ENCODE measurements around the gene ZNF766. TPM values are rescaled to one million over a fixed set of nuclear protein-coding genes. Genes with fewer than 3 reads are reported as not detected.
"Not testable (repeated sequence)": the region's sequence is repeated elsewhere in the genome, so short reads cannot be mapped to it uniquely, and the experiment has no call there.

ZNF766 gene
- polyA plus RNA-seq, 1 experiment = 4.2 TPM

DNA sequence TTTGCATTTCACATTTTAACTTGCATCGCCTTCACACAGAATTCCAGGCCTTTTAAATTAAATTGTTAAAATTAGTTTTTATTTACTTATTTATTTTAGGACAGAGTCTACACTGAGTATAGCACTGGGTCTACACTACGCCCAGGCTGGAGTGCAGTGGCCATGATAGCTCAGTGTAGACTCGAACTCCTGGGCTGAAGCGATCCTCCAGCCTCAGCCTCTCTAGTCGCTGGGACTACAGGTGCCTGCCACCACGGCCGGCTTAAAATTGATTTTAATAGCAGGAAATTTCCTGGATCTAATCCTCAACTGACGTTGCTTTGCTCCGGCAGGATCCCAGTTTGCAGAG lies 66.4 kb downstream of the ZNF766 start:
- Histone ChIP-seq H3K4me3 (ENCODE audit: low read depth, low read length) (peak overlapping the region; percentile 73), H3K27me3 (ENCODE audit: control insufficient read depth, insufficient read depth, low read length) (no peaks in the 10 kb centered on the region), H3K36me3 (ENCODE audit: control insufficient read depth, insufficient read depth, low read length) (no peaks in the 10 kb centered on the region)
- DNase-seq (ENCODE audit: low read depth) = no peak
- POLR2A ChIA-PET = no interaction called here
- TF ChIP-seq, protein P1, sequence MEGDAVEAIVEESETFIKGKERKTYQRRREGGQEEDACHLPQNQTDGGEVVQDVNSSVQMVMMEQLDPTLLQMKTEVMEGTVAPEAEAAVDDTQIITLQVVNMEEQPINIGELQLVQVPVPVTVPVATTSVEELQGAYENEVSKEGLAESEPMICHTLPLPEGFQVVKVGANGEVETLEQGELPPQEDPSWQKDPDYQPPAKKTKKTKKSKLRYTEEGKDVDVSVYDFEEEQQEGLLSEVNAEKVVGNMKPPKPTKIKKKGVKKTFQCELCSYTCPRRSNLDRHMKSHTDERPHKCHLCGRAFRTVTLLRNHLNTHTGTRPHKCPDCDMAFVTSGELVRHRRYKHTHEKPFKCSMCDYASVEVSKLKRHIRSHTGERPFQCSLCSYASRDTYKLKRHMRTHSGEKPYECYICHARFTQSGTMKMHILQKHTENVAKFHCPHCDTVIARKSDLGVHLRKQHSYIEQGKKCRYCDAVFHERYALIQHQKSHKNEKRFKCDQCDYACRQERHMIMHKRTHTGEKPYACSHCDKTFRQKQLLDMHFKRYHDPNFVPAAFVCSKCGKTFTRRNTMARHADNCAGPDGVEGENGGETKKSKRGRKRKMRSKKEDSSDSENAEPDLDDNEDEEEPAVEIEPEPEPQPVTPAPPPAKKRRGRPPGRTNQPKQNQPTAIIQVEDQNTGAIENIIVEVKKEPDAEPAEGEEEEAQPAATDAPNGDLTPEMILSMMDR (IDR thresholded peaks at IDR 0.05; ENCODE audit: insufficient read depth, low read depth, low read length) = no peak
- CTCF ChIA-PET = no interaction called here

DNA sequence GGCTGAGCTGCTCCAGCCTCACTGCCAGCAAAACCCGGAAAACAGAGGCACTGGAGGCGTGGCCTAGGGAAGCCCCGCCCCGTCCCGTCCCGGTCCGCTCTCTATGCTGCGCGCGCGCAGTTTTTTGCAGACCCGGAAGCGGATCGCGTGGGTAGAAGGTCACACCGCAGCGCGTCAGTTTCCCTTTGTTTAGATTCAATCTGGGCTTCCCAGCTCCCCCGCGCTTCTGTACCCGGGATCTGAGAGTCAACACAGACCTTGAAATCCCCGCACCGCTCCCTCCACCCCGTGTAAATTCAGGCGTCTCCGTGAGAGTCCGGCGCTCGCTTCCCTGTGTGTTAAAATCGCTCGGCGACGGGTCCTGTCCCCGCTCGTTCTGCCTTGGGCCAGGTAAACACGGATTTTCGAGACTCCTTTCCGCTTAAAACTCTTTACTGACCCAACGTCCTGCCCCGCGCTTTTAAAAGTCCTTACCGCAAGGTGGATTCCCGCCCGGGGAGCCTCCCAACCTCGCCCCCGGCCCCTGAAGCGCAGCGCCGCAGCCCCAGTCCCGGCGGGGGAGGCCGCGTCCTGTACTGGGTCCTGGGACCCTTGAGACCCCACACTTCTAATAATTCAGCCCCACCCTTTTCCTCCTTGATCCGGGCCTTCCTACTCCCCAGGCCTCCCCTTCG lies 66.9 kb downstream of the ZNF766 start, which contains the start of gene ZNF610:
Gene ZNF610 (plus strand): TSS at position 127 of the 674 bp plus-strand sequence. CDS start 12,930 bp downstream, outside the sequence.
- DNase-seq (ENCODE audit: low read depth) = peak; percentile 28
- Histone ChIP-seq H3K36me3 (ENCODE audit: control insufficient read depth, insufficient read depth, low read length) (no peaks in the 10 kb centered on the region), H3K27me3 (ENCODE audit: control insufficient read depth, insufficient read depth, low read length) (no peaks in the 10 kb centered on the region), H3K4me3 (ENCODE audit: low read depth, low read length) (peak within 1 kb of the TSS; percentile 73)
- TF ChIP-seq, protein P1 (IDR thresholded peaks at IDR 0.05; ENCODE audit: insufficient read depth, low read depth, low read length) = no peak
- CTCF ChIA-PET = interaction anchor here (1.0 kb wide), 1 partner anchor 12 kb away, joined by 3 read pairs; no protein-coding TSS in a partner anchor
- POLR2A ChIA-PET = no interaction called here

DNA sequence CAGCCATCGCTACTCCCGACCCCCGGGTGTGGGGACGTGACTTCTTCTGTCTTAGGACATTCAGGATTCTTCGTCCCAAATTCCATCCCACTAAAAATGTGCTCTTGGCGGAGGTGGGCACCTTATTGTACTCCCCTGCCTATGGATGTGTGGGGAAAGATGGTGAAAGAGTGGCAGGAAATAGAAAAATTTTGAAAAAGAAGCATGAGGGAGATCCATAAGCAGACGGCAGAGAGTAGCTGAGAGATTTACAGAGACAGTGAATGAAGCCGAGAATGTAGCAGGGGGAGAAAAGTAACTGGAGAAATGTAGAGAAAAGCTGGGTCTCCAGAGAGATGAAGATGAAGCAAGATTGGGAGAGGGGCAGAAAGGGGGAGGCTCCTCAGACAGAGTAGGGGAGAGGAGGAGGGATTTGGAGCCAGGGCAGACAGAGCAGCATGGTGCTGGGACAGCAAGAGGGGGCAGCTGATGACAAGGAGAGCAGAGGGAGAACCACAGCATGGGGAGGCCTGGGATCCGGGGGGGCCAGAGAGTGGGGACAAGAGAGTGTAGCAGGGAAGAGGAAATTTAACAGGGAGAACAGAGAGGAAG lies 67.5 kb downstream of the ZNF766 start:
- Histone ChIP-seq H3K4me3 (ENCODE audit: low read depth, low read length) (peak overlapping the region; percentile 73), H3K27me3 (ENCODE audit: control insufficient read depth, insufficient read depth, low read length) (no peaks in the 10 kb centered on the region), H3K36me3 (ENCODE audit: control insufficient read depth, insufficient read depth, low read length) (no peaks in the 10 kb centered on the region)
- POLR2A ChIA-PET = no interaction called here
- CTCF ChIA-PET = interaction anchor here (0.6 to 1.0 kb wide), 2 partner anchors 13 to 153 kb away, joined by 3 read pairs; no protein-coding TSS in a partner anchor
- TF ChIP-seq, protein P1 (IDR thresholded peaks at IDR 0.05; ENCODE audit: insufficient read depth, low read depth, low read length) = no peak
- DNase-seq (ENCODE audit: low read depth) = no peak

DNA sequence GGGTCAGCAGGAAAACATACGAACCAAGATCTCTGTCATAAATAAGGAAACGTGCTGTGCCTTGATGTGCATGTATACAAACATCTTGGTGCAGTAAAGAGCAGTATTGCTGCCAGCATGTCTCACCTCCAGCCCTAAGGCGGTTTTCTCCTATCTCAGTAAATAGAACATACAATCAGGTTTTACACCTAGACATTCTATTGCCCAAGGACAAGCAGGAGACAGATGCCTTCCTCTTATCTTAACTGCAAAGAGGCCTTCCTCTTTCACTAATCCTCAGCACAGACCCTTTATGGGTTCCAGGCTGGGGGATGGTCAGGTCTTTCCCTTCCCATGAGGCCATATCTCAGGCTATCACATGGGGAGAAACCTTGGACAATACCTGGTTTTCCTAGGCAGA lies 69.6 kb downstream of the ZNF766 start:
- POLR2A ChIA-PET; H3K36me3 ChIP-seq (ENCODE audit: control insufficient read depth, insufficient read depth, low read length); DNase-seq (ENCODE audit: low read depth); H3K4me3 ChIP-seq (ENCODE audit: low read depth, low read length); CTCF ChIA-PET; H3K27me3 ChIP-seq (ENCODE audit: control insufficient read depth, insufficient read depth, low read length): not testable (repeated sequence)

DNA sequence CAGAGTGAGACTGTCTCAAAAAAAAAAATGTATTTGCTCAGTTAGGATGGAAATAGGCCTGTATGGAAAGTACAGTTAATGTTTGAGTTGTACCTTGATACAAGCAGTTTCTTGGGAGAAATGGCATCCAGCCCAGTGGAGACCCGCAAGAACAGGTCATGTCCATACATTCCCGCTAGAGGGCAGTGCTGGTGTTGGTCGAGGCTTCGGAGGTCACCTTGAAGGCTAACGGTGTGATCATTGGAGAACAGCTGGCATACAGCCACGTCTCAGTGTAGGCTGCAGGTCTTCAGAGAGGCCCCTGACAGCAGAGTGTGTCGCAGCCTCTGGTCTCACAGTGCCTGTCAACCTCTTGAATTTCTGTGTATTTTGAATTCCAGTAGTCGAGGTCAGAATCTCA lies 74.2 kb downstream of the ZNF766 start:
- Histone ChIP-seq H3K4me3 (ENCODE audit: low read depth, low read length) (no peak overlapping the region), H3K36me3 (ENCODE audit: control insufficient read depth, insufficient read depth, low read length) (no peaks in the 10 kb centered on the region), H3K27me3 (ENCODE audit: control insufficient read depth, insufficient read depth, low read length) (no peaks in the 10 kb centered on the region)
- ChIA-PET CTCF (interaction anchor here (0.7 kb wide), 1 partner anchor 1252 kb away, joined by 3 read pairs; no protein-coding TSS in a partner anchor), POLR2A (no interaction called here)
- TF ChIP-seq, protein P1 (IDR thresholded peaks at IDR 0.05; ENCODE audit: insufficient read depth, low read depth, low read length) = peak; percentile 27; the same call in 1 of the 2 replicates
- no peak for DNase-seq (ENCODE audit: low read depth)

Data from BJ (cell line).